GM06990 (cell line): Measurements from ENCODE around the gene MDFI.

Experiments
- DNase-seq: peaks from one replicate; pipeline ENCODE4 v3.0.0-alpha.2; 2011; ENCODE audit not compliant: insufficient read length; ENCODE audit errors: extremely low read depth
- H3K27me3 ChIP-seq: replicated peaks from 2 replicates; pipeline ENCODE4 v1.6.0; 2011; ENCODE audit warnings: low read length; ENCODE audit not compliant: control insufficient read depth, insufficient read depth
- H3K36me3 ChIP-seq: 2 replicates; pipeline ENCODE4 v1.5.1; 2011; ENCODE audit warnings: low read length; ENCODE audit not compliant: control insufficient read depth, insufficient read depth
- H3K4me3 ChIP-seq: replicated peaks from 2 replicates; pipeline ENCODE4 v1.5.1; 2011; ENCODE audit warnings: low read depth, mild to moderate bottlenecking, control low read depth, low read length
- CTCF ChIP-seq: IDR thresholded peaks from 2 replicates; pipeline ENCODE4 v1.5.1; 2011; ENCODE audit warnings: low read length, control low read depth, mild to moderate bottlenecking, inconsistent platforms; ENCODE audit not compliant: insufficient read depth, poor library complexity, severe bottlenecking

Gene MDFI

GRCh38 chr6:41668968-41669367, 30.7 kb downstream of the MDFI start:
- DNase-seq = no peak
- no peak for TF ChIP-seq CTCF
- Histone ChIP-seq H3K36me3 (no peaks in the 10 kb centered on the region), H3K27me3 (no peaks in the 10 kb centered on the region; the same call in 1 of the 2 replicates), H3K4me3 (no peak overlapping the region)

GRCh38 chr6:41670703-41671360, 32.6 kb downstream of the MDFI start:
- no peak for TF ChIP-seq CTCF
- DNase-seq = no peak
- no peaks in the 10 kb centered on the region for H3K36me3 ChIP-seq
- H3K27me3 ChIP-seq = no peaks in the 10 kb centered on the region; the same call in 1 of the 2 replicates
- H3K4me3 ChIP-seq = no peak overlapping the region

- TF ChIP-seq CTCF = no peak
- no peak for DNase-seq
- Histone ChIP-seq H3K36me3 (no peaks in the 10 kb centered on the region), H3K27me3 (no peaks in the 10 kb centered on the region; the same call in 1 of the 2 replicates), H3K4me3 (no peak overlapping the region)
Measured at GRCh38 chr6:41671376-41671775, 33.1 kb downstream of the MDFI start.

DNA sequence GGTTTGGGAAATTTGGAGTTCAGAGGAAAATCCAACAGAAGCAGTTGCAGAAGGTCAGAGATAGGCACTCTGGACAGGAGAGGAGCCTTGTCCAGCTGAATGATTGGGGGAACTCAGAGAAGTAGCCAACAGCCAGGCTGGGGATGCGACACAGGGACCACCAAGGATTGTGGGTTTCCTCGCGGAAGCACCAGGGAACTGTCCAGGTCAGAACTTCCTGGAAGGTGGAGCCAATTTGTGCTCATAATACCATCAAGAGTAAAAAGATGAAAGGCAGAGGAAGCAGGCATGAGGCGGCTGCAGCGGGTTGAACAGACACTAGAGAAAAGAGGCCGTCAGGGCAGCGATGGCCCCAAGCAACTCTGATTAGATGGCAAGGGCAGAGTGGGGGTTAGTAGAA, 33.7 kb downstream of the MDFI start:
- H3K27me3 ChIP-seq = no peaks in the 10 kb centered on the region; the same call in 1 of the 2 replicates
- no peak for TF ChIP-seq CTCF

GRCh38 chr6:41672816-41673703, 34.8 kb downstream of the MDFI start:
- Histone ChIP-seq H3K36me3 (no peaks in the 10 kb centered on the region), H3K4me3 (no peak overlapping the region), H3K27me3 (no peaks in the 10 kb centered on the region; the same call in 1 of the 2 replicates)
- DNase-seq = no peak
- TF ChIP-seq CTCF = no peak

More for the DNA sequence above, 33.7 kb downstream of the MDFI start:
- Histone ChIP-seq H3K36me3 (no peaks in the 10 kb centered on the region), H3K4me3 (no peak overlapping the region)
- no peak for DNase-seq
